ENCODE results near the gene SGPP1. TPM values are rescaled to one million over a fixed set of nuclear protein-coding genes. Genes with fewer than 3 reads are reported as not detected.
"Not testable (repeated sequence)": the region's sequence is repeated elsewhere in the genome, so short reads cannot be mapped to it uniquely, and the experiment has no call there.

SGPP1 gene
- total RNA-seq, 1 donor from 2014 or later = 18.9 TPM

GRCh38 chr14:63710497-63710896 lies 17.4 kb downstream of the SGPP1 start:
- no peak for TF ChIP-seq CTCF (conservative IDR thresholded peaks at IDR 0.05; ENCODE audit: low read depth, low read length)

GRCh38 chr14:63709589-63709988 lies 18.3 kb downstream of the SGPP1 start:
- no peak overlapping the region for H3K4me3 ChIP-seq (ENCODE audit: low read depth, low read length)

More at GRCh38 chr14:63710497-63710896, 17.4 kb downstream of the SGPP1 start:
- no peak for DNase-seq (ENCODE audit: low read depth)
- H3K4me3 ChIP-seq (ENCODE audit: low read depth, low read length) = no peak overlapping the region

GRCh38 chr14:63707216-63707615 lies 20.6 kb downstream of the SGPP1 start:
- H3K4me3 ChIP-seq (ENCODE audit: low read depth, low read length) = no peak overlapping the region
- no peak for TF ChIP-seq CTCF (conservative IDR thresholded peaks at IDR 0.05; ENCODE audit: low read depth, low read length)
- DNase-seq (ENCODE audit: low read depth) = no peak

More at GRCh38 chr14:63709589-63709988, 18.3 kb downstream of the SGPP1 start:
- TF ChIP-seq CTCF (conservative IDR thresholded peaks at IDR 0.05; ENCODE audit: low read depth, low read length) = no peak
- no peak for DNase-seq (ENCODE audit: low read depth)

GRCh38 chr14:63705561-63706070 lies 22.2 kb downstream of the SGPP1 start:
- H3K4me3 ChIP-seq (ENCODE audit: low read depth, low read length) = no peak overlapping the region
- no peak for TF ChIP-seq CTCF (conservative IDR thresholded peaks at IDR 0.05; ENCODE audit: low read depth, low read length)
- DNase-seq (ENCODE audit: low read depth) = no peak

GRCh38 chr14:63702530-63702929 lies 25.3 kb downstream of the SGPP1 start:
- DNase-seq (ENCODE audit: low read depth); H3K4me3 ChIP-seq (ENCODE audit: low read depth, low read length): not testable (repeated sequence)

GRCh38 chr14:63701606-63702299 lies 26.1 kb downstream of the SGPP1 start:
- no peak overlapping the region for H3K4me3 ChIP-seq (ENCODE audit: low read depth, low read length)
- DNase-seq (ENCODE audit: low read depth) = no peak
- TF ChIP-seq CTCF (conservative IDR thresholded peaks at IDR 0.05; ENCODE audit: low read depth, low read length) = no peak

- DNase-seq (ENCODE audit: low read depth) = no peak
- no peak overlapping the region for H3K4me3 ChIP-seq (ENCODE audit: low read depth, low read length)
- no peak for TF ChIP-seq CTCF (conservative IDR thresholded peaks at IDR 0.05; ENCODE audit: low read depth, low read length)
Observed at GRCh38 chr14:63692310-63693020, 35.4 kb downstream of the SGPP1 start.
